Stimulated activated CD8-positive, alpha-beta memory T cell treated with anti-CD3 and anti-CD28 coated beads, Interleukin-12 subunit alpha, Interleukin-12 subunit beta, amount 100 ng/mL, for 24 hours (primary cell): Measurements from ENCODE around the gene DET1.

Source experiments
- DNase-seq: peaks from one replicate; pipeline ENCODE4 v3.0.0-alpha.2; 2020; ENCODE audit errors: extremely low read depth

Gene DET1

GRCh38 chr15:88467073-88467934, 79.2 kb downstream of the DET1 start, which contains the start of the genes MRPL46 and MRPS11:
TSS of gene MRPL46 (minus strand) at chr15:88467388. CDS start at chr15:88467377, 11 bp downstream.
TSS of gene MRPS11 (plus strand) at chr15:88467708. CDS start at chr15:88467718, 10 bp downstream.
- DNase-seq: peak; percentile 69

GRCh38 chr15:88465633-88466224, 80.8 kb downstream of the DET1 start:
- no peak for DNase-seq

- no peak for DNase-seq
Measured at GRCh38 chr15:88463870-88464532, 82.5 kb downstream of the DET1 start.
